GM10248 (cell line): ENCODE results near the gene C2orf78.
"Not testable (repeated sequence)": the region's sequence is repeated elsewhere in the genome, so short reads cannot be mapped to it uniquely, and the experiment has no call there.

Source experiments
- CTCF ChIA-PET: fragments of 300-600 bp; sonication (Branson Sonifier 250); formaldehyde crosslinking; extraction: SDS; loops from one replicate; lab custom pipeline; 2021; ENCODE audit warnings: antibody characterized with exemption; lab: Yijun Ruan, JAX
- POLR2A ChIA-PET: fragments of 350-650 bp; sonication (Branson Sonifier 250); formaldehyde crosslinking; extraction: SDS; loops from one replicate; lab custom pipeline; 2020; ENCODE audit warnings: antibody characterized with exemption; lab: Yijun Ruan, JAX
- DNase-seq: peaks from one replicate; pipeline ENCODE4 v3.0.0; 2012; ENCODE audit errors: extremely low spot score
- CTCF ChIP-seq: IDR thresholded peaks from 2 replicates; pipeline ENCODE4 v1.5.1; 2012; ENCODE audit warnings: mild to moderate bottlenecking, low read depth; ENCODE audit errors: extremely low read depth, missing control alignments, control extremely low read depth

C2orf78 gene

DNA sequence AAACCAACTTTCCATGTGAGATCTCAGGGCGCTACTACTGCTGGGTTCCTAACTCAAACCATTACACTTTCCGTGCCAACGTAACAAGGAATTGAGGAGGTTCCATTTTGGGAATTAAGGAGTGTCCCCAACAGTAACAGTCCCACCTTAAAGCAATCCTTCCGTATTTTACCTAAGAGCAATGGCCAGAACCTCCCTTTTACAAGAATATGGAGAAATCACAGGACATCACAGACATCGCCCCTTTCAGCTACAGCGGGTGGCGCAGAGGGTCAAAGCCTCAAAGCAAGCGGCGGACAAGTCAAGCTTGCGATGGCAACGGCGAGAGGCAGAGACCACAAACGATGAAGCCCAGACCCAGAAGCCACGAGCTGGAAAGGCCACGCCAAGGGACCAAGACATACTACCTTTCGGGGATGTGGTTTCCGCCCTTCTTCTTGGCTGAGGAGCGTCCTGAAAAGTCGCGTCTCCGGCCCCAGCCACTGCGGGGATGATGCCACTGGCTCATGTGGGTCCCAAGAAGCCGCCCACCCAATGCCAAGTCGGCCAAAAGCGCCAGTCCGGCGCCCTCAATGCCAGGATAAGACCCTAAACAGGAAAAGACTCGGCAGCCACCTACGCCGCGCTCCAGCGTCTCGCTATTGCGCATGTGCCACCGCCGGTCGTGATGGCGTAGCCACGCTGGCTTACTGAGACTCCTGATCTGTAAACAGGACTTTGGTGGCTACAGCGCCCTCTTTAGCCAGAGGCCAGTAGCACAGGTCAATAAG, 4.3 kb upstream of the C2orf78 start, which contains the start of gene DUSP11:
TSS of gene DUSP11 (minus strand) at position 637 of the 770 bp plus-strand sequence. CDS start at position 508, 129 bp downstream.
- peak; percentile 97 for DNase-seq
- ChIA-PET POLR2A (no interaction called here), CTCF (interaction anchor here (0.6 to 0.9 kb wide), 3 partner anchors 13 to 555 kb away, joined by 3 read pairs; no protein-coding TSS in a partner anchor)
- peak; percentile 91 for TF ChIP-seq CTCF

DNA sequence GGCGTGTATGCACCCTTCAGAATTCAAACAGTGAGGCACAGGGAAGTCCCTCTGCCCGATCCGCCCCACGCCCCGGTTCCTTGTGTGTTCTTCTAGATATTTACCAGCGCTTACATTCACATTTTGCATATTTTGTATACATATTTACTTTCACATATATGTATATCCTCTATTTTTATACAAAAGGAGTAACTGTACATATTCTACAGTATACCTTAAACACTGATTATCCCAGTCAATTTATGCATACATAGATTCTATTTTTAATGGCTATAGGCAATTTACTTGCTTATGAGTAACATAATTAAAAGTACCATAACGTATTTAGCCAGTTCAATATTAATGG, 3.8 kb upstream of the C2orf78 start:
- DNase-seq = no peak
- TF ChIP-seq CTCF = no peak
- ChIA-PET CTCF (interaction anchor here (1.4 to 1.9 kb wide), 3 partner anchors 42 to 63 kb away, joined by 3 to 8 read pairs (median 4); no protein-coding TSS in a partner anchor), POLR2A (no interaction called here)

DNA sequence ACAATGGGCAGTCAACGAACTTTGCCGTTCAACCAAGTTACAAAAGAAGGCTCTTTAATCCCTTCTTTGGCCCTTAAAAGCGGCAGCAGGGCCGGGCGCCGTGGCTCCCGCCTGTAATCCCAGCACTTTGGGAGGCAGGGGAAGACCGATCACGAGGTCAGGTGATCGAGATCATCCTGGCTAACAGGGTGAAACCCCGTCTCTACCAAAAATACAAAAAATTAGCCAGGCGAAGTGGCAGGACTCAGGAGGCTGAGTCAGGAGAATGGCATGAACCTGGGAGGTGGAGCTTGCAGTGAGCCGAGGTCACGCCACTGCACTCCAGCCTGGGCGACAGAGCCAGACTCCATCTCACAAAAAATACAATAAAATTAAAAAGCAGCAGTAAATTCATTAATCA, 581 bp upstream of the C2orf78 start:
- DNase-seq, POLR2A ChIA-PET, CTCF ChIA-PET: not testable (repeated sequence)

DNA sequence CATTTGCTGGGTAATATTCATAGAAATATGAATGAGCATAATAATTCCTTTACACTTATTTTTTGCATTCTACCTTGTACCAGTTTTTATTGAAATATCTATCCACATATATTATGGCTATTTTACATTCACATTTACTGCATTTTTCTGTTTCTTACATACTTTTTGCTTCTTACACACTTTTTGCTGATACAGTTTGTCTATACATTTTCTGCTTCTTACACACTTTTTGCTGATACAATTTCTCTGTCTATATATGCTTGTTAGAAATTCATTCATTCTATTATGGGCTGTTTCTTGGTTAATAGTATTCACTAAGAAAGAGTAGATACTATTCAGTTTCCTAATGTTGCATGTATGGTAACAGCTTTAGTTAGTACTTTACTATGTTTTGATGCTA, 27.9 kb downstream of the C2orf78 start:
- POLR2A ChIA-PET = no interaction called here
- TF ChIP-seq CTCF = no peak
- CTCF ChIA-PET = interaction anchor here (1.8 to 2.7 kb wide), 2 partner anchors 9 to 12 kb away, joined by 5 to 15 read pairs; no protein-coding TSS in a partner anchor
- no peak for DNase-seq

- TF ChIP-seq CTCF = no peak
- POLR2A ChIA-PET = no interaction called here
- CTCF ChIA-PET = interaction anchor here (1.3 to 2.7 kb wide), 3 partner anchors 9 to 14 kb away, joined by 5 to 15 read pairs (median 5); no protein-coding TSS in a partner anchor
- DNase-seq = no peak
These were observed 28.7 kb downstream of the C2orf78 start for GRCh38 chr2:73812635-73813034.

- ChIA-PET CTCF (interaction anchor here (0.9 to 1.0 kb wide), 2 partner anchors 9 to 517 kb away, joined by 3 read pairs; no protein-coding TSS in a partner anchor), POLR2A (no interaction called here)
These were observed 34.3 kb downstream of the C2orf78 start for GRCh38 chr2:73818296-73818695.

More at GRCh38 chr2:73818296-73818695, 34.3 kb downstream of the C2orf78 start:
- TF ChIP-seq CTCF = no peak
- DNase-seq = no peak
